Activated CD8-positive, alpha-beta T cell treated with anti-CD3 and anti-CD28 coated beads for 36 hours (primary cell): ENCODE data around the gene TAC4. TPM values are rescaled to one million over a fixed set of nuclear protein-coding genes. Genes with fewer than 3 reads are reported as not detected.

ENCODE experiments used
- ATAC-seq: fragments of 200-7000 bp; cut with Tn5 transposase; one replicate; pipeline ENCODE4 v1.10.0; 2021; ENCODE audit warnings: mild to moderate bottlenecking, moderate library complexity
- CTCF ChIA-PET: fragments of 350-600 bp; sonication (Branson Sonifier 250); formaldehyde crosslinking; loops from one replicate; lab custom pipeline; 2021; ENCODE audit warnings: antibody characterized with exemption; lab: Charles Lee
- POLR2A ChIA-PET: fragments of 350-600 bp; sonication (Branson Sonifier 250); formaldehyde crosslinking; loops from one replicate; lab custom pipeline; 2021; ENCODE audit warnings: antibody characterized with exemption; lab: Charles Lee
- DNase-seq: peaks from one replicate; pipeline ENCODE4 v3.0.0-alpha.2; 2020
- H3K27ac Mint-ChIP-seq: one replicate; pipeline ENCODE4 v1.8.0; 2021; ENCODE audit warnings: mild to moderate bottlenecking, mixed read lengths
- H3K27me3 Mint-ChIP-seq: one replicate; pipeline ENCODE4 v1.8.0; 2021; ENCODE audit warnings: mixed read lengths
- H3K36me3 Mint-ChIP-seq: one replicate; pipeline ENCODE4 v1.8.0; 2021; ENCODE audit warnings: low read depth, mixed read lengths
- H3K4me1 Mint-ChIP-seq: one replicate; pipeline ENCODE4 v1.8.0; 2021; ENCODE audit warnings: low read depth, mixed read lengths
- H3K4me3 Mint-ChIP-seq: one replicate; pipeline ENCODE4 v1.8.0; 2021; ENCODE audit warnings: mild to moderate bottlenecking, moderate library complexity, mixed read lengths
- H3K9me3 Mint-ChIP-seq: one replicate; pipeline ENCODE4 v1.8.0; 2021; ENCODE audit warnings: mixed read lengths
- intact Hi-C: fragments of 100-400 bp; cut with micrococcal nuclease; formaldehyde crosslinking; loops from one replicate; pipeline ENCODE4 v1.10.0; 2022
- total RNA-seq, 2 experiments: library from RNA; stranded (reverse); gene quantifications; one replicate each; pipeline ENCODE4 v1.2.3, GENCODE V29; 2021
- TF ChIP-seq, protein P1 (sequence below): fragments of 200-600 bp; IDR thresholded peaks from one replicate; pipeline ENCODE4 v1.8.0; 2022; ENCODE audit warnings: antibody characterized with exemption, mild to moderate bottlenecking

The TAC4 gene
- total RNA-seq, 2 experiments from 2014 or later: not detected

DNA sequence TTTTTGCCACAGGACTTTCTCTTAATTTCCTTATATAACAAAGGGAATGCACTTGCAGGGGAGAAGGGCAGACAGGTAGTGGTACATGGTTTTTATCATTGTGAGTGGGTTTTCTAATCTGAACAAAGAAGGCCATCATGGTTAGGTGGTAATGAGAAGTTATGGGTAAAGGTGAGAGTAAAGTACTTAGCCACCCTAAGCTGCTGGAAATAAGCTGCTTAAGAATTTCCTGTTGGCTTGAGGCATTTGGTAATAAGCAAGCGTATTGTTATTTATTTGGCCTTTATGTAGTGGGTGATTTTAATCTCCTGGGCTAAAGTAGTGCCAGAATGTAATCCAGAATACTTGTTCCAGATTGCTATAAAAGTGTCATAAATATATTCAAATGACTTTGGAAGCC is 27.1 kb downstream of the TAC4 start:
- ChIA-PET CTCF (interaction anchor here (0.6 to 1.4 kb wide), 3 partner anchors 125 to 307 kb away, joined by 3 to 4 read pairs (median 3); no protein-coding TSS in a partner anchor), POLR2A (no interaction called here)
- no peak overlapping the region for H3K4me3 Mint-ChIP-seq
- H3K27ac Mint-ChIP-seq: peak overlapping the region; percentile 69
- no peaks in the 10 kb centered on the region for H3K9me3 Mint-ChIP-seq
- H3K27me3 Mint-ChIP-seq: no peaks in the 10 kb centered on the region
- TF ChIP-seq, protein P1, sequence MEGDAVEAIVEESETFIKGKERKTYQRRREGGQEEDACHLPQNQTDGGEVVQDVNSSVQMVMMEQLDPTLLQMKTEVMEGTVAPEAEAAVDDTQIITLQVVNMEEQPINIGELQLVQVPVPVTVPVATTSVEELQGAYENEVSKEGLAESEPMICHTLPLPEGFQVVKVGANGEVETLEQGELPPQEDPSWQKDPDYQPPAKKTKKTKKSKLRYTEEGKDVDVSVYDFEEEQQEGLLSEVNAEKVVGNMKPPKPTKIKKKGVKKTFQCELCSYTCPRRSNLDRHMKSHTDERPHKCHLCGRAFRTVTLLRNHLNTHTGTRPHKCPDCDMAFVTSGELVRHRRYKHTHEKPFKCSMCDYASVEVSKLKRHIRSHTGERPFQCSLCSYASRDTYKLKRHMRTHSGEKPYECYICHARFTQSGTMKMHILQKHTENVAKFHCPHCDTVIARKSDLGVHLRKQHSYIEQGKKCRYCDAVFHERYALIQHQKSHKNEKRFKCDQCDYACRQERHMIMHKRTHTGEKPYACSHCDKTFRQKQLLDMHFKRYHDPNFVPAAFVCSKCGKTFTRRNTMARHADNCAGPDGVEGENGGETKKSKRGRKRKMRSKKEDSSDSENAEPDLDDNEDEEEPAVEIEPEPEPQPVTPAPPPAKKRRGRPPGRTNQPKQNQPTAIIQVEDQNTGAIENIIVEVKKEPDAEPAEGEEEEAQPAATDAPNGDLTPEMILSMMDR: no peak
- no peak for DNase-seq
- H3K36me3 Mint-ChIP-seq: peaks cover 65% of the 10 kb centered on the region
- intact Hi-C loops: no loop called here
- ATAC-seq: no peak
- H3K4me1 Mint-ChIP-seq: peaks cover 53% of the 10 kb centered on the region

DNA sequence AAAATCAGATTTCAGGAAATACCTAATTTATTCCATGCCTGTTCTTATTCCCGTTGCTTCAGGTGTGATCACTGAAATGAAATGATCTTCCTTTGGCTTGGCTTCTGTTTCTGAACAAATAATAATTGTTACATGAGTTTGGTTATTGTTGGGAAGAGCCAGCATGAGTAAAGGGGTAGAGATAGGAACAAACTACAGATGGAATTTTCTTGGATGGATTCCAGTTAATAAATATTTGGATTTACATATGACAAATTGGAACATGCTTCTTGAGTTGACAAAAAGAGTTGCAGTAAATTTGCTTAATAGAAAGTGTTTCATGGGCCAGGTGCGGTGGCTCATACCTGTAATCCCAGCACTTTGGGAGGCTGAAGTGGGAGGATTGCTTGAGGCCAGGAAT is 28.2 kb downstream of the TAC4 start:
- ChIA-PET POLR2A (no interaction called here), CTCF (interaction anchor here (1.4 kb wide), 1 partner anchor 124 kb away, joined by 4 read pairs; no protein-coding TSS in a partner anchor)
- intact Hi-C loops: no loop called here
- Mint-ChIP-seq H3K4me1 (peaks cover 61% of the 10 kb centered on the region), H3K9me3 (no peaks in the 10 kb centered on the region), H3K36me3 (peaks cover 62% of the 10 kb centered on the region), H3K27me3 (no peaks in the 10 kb centered on the region), H3K27ac (no peak overlapping the region), H3K4me3 (no peak overlapping the region)
- TF ChIP-seq, protein P1: no peak
- no peak for DNase-seq
- ATAC-seq: no peak

DNA sequence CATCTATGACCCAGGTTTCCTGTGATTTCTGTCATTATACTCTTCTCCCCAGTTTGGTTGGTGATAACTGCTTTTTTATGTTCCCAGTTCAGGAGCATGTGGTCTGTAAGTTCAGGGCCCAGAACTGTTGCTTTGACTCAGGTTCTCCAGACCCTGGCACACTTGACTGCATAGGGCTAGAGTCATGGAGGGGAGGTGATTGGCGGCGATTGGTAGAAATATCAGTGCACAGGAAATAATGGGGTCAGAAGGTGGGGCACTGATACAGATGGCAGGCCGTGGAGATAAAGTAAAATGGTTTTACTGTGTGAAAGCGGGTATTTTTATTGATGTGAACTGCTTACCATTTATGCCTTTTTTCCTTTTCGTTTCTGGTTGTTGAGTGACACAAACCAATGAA is 28.7 kb downstream of the TAC4 start:
- peak; percentile 8 for DNase-seq
- H3K4me3 Mint-ChIP-seq: no peak overlapping the region

DNA sequence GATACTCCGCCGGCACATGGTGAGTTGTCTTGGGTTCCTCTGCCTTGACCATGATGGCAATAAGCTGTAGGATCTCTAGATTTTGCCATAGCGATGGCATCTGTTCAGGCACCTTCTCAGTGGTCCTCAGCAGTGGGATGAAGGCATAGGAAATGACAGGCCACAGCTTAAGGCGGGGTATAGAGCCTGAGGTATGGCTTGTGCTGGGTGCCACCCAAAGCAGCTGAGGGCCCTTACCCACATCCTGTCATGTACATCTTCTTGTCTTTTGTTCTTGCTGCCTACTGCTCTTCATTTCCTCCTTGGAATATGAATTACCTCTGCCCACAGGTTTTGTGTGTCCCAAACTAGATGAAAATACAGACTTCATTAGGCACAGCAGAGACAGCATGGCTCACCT is 29.9 kb downstream of the TAC4 start:
- peak; percentile 71 for DNase-seq
- peak; percentile 97 for ATAC-seq
- peaks cover 61% of the 10 kb centered on the region for H3K36me3 Mint-ChIP-seq
- H3K27ac Mint-ChIP-seq: peak overlapping the region; percentile 82
- intact Hi-C loops: no loop called here
- no peak overlapping the region for H3K4me3 Mint-ChIP-seq
- POLR2A ChIA-PET: interaction anchor here (0.7 to 1.7 kb wide), 3 partner anchors 12 to 86 kb away, joined by 3 to 4 read pairs (median 4); no protein-coding TSS in a partner anchor
- no peaks in the 10 kb centered on the region for H3K9me3 Mint-ChIP-seq
- H3K27me3 Mint-ChIP-seq: no peaks in the 10 kb centered on the region
- TF ChIP-seq, protein P1: no peak
- CTCF ChIA-PET: interaction anchor here (1.2 to 2.9 kb wide), 3 partner anchors 108 to 248 kb away, joined by 4 to 8 read pairs (median 5); no protein-coding TSS in a partner anchor
- peaks cover 73% of the 10 kb centered on the region for H3K4me1 Mint-ChIP-seq

More for the DNA sequence above, 28.7 kb downstream of the TAC4 start:
- Mint-ChIP-seq H3K4me1 (peaks cover 66% of the 10 kb centered on the region), H3K36me3 (peaks cover 64% of the 10 kb centered on the region), H3K27ac (peak overlapping the region; percentile 82), H3K27me3 (no peaks in the 10 kb centered on the region), H3K9me3 (no peaks in the 10 kb centered on the region)
- intact Hi-C loops: no loop called here
- peak; percentile 32 for ATAC-seq
- POLR2A ChIA-PET: no interaction called here
- TF ChIP-seq, protein P1: no peak
- CTCF ChIA-PET: no interaction called here

- peaks cover 62% of the 10 kb centered on the region for H3K4me1 Mint-ChIP-seq
- POLR2A ChIA-PET: interaction anchor here (1.0 kb wide), 1 partner anchor 18 kb away, joined by 3 read pairs; no protein-coding TSS in a partner anchor
- TF ChIP-seq, protein P1: no peak
- H3K9me3 Mint-ChIP-seq: no peaks in the 10 kb centered on the region
- no peak for ATAC-seq
- intact Hi-C loops: no loop called here
- CTCF ChIA-PET: interaction anchor here (1.1 to 2.9 kb wide), 4 partner anchors 106 to 246 kb away, joined by 3 to 11 read pairs (median 6); partner anchors contain the start of gene SLC35B1
- peak overlapping the region; percentile 75 for H3K27ac Mint-ChIP-seq
- H3K27me3 Mint-ChIP-seq: no peaks in the 10 kb centered on the region
- no peak overlapping the region for H3K4me3 Mint-ChIP-seq
- DNase-seq: no peak
- H3K36me3 Mint-ChIP-seq: peaks cover 48% of the 10 kb centered on the region
Observed at GRCh38 chr17:49815761-49816281, 32.0 kb downstream of the TAC4 start.
